ENCODE results near the gene FGD2.

- TF ChIP-seq YY1 (IDR thresholded peaks at IDR 0.05; ENCODE audit: insufficient read depth, insufficient read length) (no peak), ZNF274 (IDR thresholded peaks at IDR 0.05; ENCODE audit: low read depth, low read length) (no peak), SUZ12 (IDR thresholded peaks at IDR 0.05; ENCODE audit: extremely low read depth, insufficient read depth, insufficient read length) (no peak)
Observed at GRCh38 chr6:37027811-37028469, 22.5 kb downstream of the FGD2 start.

Measured in NT2/D1 (cell line).